Activated CD4-positive, alpha-beta memory T cell treated with anti-CD3 and anti-CD28 coated beads, Interleukin-2, amount 10 ng/mL, durations not matched to agents 7 days and 5 days (primary cell): ENCODE measurements around the gene REEP6. TPM values are rescaled to one million over a fixed set of nuclear protein-coding genes. Genes with fewer than 3 reads are reported as not detected.
"Not testable (repeated sequence)": the region's sequence is repeated elsewhere in the genome, so short reads cannot be mapped to it uniquely, and the experiment has no call there.

Experiments
- CTCF ChIA-PET: fragments of 350-600 bp; sonication (Branson Sonifier 250); formaldehyde crosslinking; loops from one replicate; lab custom pipeline; 2021; ENCODE audit warnings: antibody characterized with exemption, inconsistent platforms; lab: Charles Lee
- POLR2A ChIA-PET: fragments of 350-600 bp; sonication (Branson Sonifier 250); formaldehyde crosslinking; loops from one replicate; lab custom pipeline; 2021; ENCODE audit warnings: antibody characterized with exemption; lab: Charles Lee
- DNase-seq: peaks from one replicate; pipeline ENCODE4 v3.0.0-alpha.2; 2020
- H3K27ac Mint-ChIP-seq: one replicate; pipeline ENCODE4 v1.8.0; 2021; ENCODE audit warnings: mild to moderate bottlenecking, mixed read lengths
- H3K27me3 Mint-ChIP-seq: one replicate; pipeline ENCODE4 v1.8.0; 2021; ENCODE audit warnings: mixed read lengths
- H3K36me3 Mint-ChIP-seq: one replicate; pipeline ENCODE4 v1.8.0; 2021; ENCODE audit warnings: low read depth, mixed read lengths
- H3K4me1 Mint-ChIP-seq: one replicate; pipeline ENCODE4 v1.8.0; 2021; ENCODE audit warnings: mixed read lengths
- H3K4me3 Mint-ChIP-seq: one replicate; pipeline ENCODE4 v1.8.0; 2021; ENCODE audit warnings: mild to moderate bottlenecking, mixed read lengths
- H3K9me3 Mint-ChIP-seq: one replicate; pipeline ENCODE4 v1.8.0; 2021; ENCODE audit warnings: mixed read lengths
- total RNA-seq, 2 experiments: library from RNA; stranded (reverse); gene quantifications; one replicate each; pipeline ENCODE4 v1.2.3, GENCODE V29; 2021

The REEP6 gene
- total RNA-seq, 2 experiments from 2014 or later = 1.1 to 1.6 TPM

DNA sequence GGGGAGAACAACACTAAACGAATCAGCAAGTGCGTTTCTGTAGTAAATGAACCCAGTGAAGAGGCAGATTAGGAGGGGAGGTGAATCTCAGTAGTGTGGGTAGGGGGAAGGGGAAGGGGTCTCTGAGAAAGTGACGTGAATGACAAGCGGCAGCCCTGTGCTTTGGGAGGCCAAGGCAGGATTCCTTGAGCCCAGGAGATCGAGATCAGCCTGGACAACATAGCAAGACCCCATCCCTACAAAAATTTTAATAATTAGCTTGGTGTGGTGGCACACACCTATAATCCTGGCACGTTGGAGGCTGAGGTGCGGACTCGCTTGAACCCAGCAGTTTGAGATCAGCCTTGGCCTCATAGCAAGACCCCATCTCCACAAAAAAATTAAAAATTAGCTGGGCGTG, 41.0 kb downstream of the REEP6 start:
- DNase-seq = no peak
- Mint-ChIP-seq H3K27me3 (no peaks in the 10 kb centered on the region), H3K27ac (no peak overlapping the region), H3K4me1 (no peaks in the 10 kb centered on the region), H3K9me3 (no peaks in the 10 kb centered on the region), H3K4me3 (no peak overlapping the region), H3K36me3 (no peaks in the 10 kb centered on the region)
- ChIA-PET POLR2A (no interaction called here), CTCF (no interaction called here)

DNA sequence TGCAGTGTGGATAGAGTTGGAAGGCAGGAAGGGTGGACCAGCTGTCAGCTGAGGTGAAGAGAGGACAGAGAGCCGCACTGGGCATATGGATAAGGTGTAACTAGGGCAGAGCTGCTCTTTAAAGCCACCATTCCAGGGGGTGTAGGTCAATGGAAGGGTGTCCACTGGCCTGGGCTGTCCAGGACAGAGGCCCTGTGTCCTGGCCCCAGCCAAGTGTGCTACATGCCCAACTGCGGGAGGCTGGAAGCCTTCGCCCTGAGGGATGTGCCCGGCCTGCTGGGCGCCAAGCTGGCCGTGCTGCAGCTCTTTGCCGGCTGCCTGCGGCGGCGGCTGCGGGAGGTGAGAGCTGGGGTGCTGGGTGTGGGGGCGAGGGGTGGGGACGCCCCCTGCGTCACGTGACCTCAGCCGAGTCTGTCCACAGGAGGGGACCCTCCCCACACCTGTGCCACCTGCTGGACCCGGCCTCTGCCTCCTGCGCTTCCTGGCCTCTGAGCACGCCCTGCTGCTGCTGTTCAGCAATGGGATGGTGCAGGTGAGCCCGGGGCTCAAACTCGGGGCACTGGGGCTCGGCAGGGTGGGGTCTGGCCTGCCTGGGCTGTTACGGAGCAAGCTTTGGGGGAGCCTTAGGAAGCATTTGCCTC, 42.6 kb downstream of the REEP6 start:
- H3K27ac Mint-ChIP-seq = no peak overlapping the region
- no peaks in the 10 kb centered on the region for H3K9me3 Mint-ChIP-seq
- H3K27me3 Mint-ChIP-seq = no peaks in the 10 kb centered on the region
- no peaks in the 10 kb centered on the region for H3K36me3 Mint-ChIP-seq
- no peak for DNase-seq
- CTCF ChIA-PET = no interaction called here
- POLR2A ChIA-PET = no interaction called here
- no peak overlapping the region for H3K4me3 Mint-ChIP-seq
- H3K4me1 Mint-ChIP-seq = no peaks in the 10 kb centered on the region

DNA sequence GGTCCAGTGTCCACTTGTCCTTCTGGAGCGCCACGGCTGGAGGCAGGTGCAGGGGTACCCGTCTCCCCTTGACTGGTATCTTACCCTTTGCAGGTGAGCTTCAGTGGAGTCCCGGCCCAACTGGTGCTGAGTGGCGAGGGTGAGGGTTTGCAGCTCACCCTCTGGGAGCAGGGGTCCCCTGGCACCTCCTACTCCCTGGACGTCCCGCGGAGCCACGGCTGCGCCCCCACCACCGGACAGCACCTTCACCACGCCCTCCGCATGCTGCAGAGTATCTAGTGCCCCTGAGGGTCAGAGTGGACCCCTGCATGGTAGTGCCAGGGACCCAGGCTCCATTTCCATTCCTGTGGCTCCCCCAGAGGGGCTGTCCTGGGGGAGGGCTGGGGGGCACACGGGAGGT, 44.0 kb downstream of the REEP6 start:
- Mint-ChIP-seq H3K4me1 (no peaks in the 10 kb centered on the region), H3K9me3 (no peaks in the 10 kb centered on the region), H3K27me3 (no peaks in the 10 kb centered on the region), H3K36me3 (no peaks in the 10 kb centered on the region), H3K27ac (no peak overlapping the region), H3K4me3 (no peak overlapping the region)
- ChIA-PET CTCF (no interaction called here), POLR2A (no interaction called here)
- DNase-seq = no peak

DNA sequence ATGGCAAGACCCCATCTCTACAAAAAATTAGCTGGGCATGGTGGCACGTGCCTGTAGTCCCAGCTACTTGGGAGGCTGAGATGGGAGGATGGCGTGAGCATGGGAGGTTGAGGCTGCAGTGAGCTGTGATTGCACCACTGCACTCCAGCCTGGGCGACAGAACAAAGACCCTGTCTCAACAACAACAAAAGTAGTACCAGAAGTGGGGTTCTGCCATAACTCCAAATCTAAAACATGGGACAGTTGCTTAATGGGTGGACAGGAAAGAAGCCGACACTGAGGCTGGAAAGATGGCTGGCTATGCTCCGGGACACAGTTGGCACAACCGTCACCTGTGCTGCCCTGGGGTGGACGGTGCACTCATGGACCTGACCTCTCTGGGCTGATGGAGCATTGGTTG, 44.7 kb downstream of the REEP6 start:
- H3K4me3 Mint-ChIP-seq, H3K4me1 Mint-ChIP-seq, POLR2A ChIA-PET, DNase-seq, H3K9me3 Mint-ChIP-seq, H3K27me3 Mint-ChIP-seq, CTCF ChIA-PET, H3K36me3 Mint-ChIP-seq, H3K27ac Mint-ChIP-seq: not testable (repeated sequence)

DNA sequence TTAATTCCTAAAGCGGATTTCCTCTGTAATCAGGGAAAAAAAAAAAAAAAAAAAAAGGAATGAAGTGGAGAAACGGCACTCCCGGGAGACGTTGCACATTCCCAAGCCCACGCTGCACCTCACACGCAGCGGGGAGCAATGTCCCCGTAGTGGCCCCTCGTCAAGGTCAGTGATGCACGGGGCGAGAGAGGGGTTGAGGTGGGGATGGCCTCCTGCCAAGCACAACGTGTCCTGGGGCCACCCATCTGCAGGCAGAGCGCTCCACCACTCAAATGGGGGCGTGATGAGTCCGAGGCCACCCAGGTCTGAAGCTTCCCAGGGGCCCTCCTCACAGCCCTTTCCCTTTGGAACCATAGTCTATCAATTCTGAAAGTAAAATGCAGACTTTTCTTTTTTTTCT, 48.0 kb downstream of the REEP6 start:
- Mint-ChIP-seq H3K27me3 (peaks cover 13% of the 10 kb centered on the region), H3K4me3 (no peak overlapping the region), H3K4me1 (no peaks in the 10 kb centered on the region), H3K9me3 (no peaks in the 10 kb centered on the region), H3K27ac (no peak overlapping the region), H3K36me3 (no peaks in the 10 kb centered on the region)
- ChIA-PET CTCF (no interaction called here), POLR2A (no interaction called here)
- no peak for DNase-seq

DNA sequence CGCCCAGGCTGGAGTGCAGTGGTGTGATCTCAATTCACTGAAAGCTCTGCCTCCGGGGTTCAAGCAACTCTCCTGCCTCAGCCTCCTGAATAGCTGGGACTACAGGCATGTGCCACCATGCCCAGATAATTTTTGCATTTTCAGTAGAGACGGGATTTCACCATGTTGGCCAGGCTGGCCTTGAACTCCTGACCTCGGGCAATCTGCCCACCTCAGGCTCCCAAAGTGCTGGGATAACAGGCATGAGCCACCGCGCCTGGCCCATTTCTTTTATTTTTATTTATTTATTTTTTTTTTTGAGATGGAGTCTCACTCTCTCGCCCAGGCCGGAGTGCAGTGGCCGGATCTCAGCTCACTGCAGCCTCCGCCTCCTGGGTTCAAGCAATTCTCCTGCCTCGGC, 48.8 kb downstream of the REEP6 start:
- CTCF ChIA-PET = interaction anchor here (0.9 kb wide), 1 partner anchor 25 kb away, joined by 3 read pairs; no protein-coding TSS in a partner anchor
- H3K36me3 Mint-ChIP-seq, POLR2A ChIA-PET, H3K9me3 Mint-ChIP-seq, DNase-seq, H3K27ac Mint-ChIP-seq, H3K4me3 Mint-ChIP-seq, H3K4me1 Mint-ChIP-seq: not testable (repeated sequence)
- H3K27me3 Mint-ChIP-seq = peaks cover 13% of the 10 kb centered on the region

DNA sequence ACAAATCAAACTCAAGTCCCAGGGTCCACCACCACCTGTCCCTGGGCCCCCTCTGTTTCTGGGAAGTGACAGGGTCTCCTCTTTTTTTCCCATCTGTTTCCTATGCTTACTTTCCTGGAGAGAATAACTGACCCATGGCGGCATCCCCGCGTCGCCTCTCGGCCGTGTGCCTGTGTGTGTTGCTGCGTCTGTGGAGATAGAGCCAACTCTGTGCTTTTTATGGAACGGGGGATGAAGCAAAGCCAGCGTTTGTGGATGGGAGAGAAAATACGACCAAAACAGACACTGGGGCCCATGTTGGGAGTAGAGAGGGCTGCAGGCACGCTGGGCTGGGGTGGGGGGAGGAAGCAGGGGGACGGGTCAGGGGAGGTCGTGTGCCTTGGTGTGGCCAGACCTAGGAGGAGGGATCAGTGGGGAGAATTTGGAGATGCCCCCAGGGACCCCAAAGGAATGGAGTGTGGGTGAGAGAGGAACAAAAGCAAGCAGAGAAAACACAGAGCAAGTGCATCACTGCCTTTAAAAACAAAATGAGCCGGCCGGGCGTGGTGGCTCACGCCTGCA, 49.5 kb downstream of the REEP6 start:
- POLR2A ChIA-PET = no interaction called here
- CTCF ChIA-PET = interaction anchor here (0.9 kb wide), 1 partner anchor 26 kb away, joined by 3 read pairs; no protein-coding TSS in a partner anchor
- no peak overlapping the region for H3K27ac Mint-ChIP-seq
- no peak for DNase-seq
- no peaks in the 10 kb centered on the region for H3K36me3 Mint-ChIP-seq
- H3K4me3 Mint-ChIP-seq = no peak overlapping the region
- H3K4me1 Mint-ChIP-seq = no peaks in the 10 kb centered on the region
- peaks cover 13% of the 10 kb centered on the region for H3K27me3 Mint-ChIP-seq
- H3K9me3 Mint-ChIP-seq = no peaks in the 10 kb centered on the region

Other genes starting within 250 kb of the REEP6 start
- gene ATP5F1D, start 249.4 kb upstream of the REEP6 start, total RNA-seq = 100 to 1,000 TPM; 171 to 173 TPM
- gene MIDN, start 242.6 kb upstream of the REEP6 start, total RNA-seq = 10 to 100 TPM; 86.2 to 88.6 TPM
- 100 to 1,000 TPM; 203 to 204 TPM for gene CIRBP, start 221.8 kb upstream of the REEP6 start, total RNA-seq
- 10 to 100 TPM; 45.9 to 50.1 TPM for gene FAM174C, start 215.7 kb upstream of the REEP6 start, total RNA-seq
- gene EFNA2, start 205.3 kb upstream of the REEP6 start, total RNA-seq = not detected
- gene NDUFS7, start 107.3 kb upstream of the REEP6 start, total RNA-seq = 100 to 1,000 TPM; 107 to 109 TPM
- 10 to 100 TPM; 13.2 to 13.8 TPM for gene GAMT, start 89.6 kb upstream of the REEP6 start, total RNA-seq
- 100 to 1,000 TPM; 194 to 218 TPM for gene DAZAP1, start 83.6 kb upstream of the REEP6 start, total RNA-seq
- 1,000 to 10,000 TPM; 1,378 to 1,409 TPM for gene RPS15, start 52.8 kb upstream of the REEP6 start, total RNA-seq
- under 1 TPM in 1 of 2 experiments, not detected in 1; 0.03 TPM for gene APC2, start 41.1 kb upstream of the REEP6 start, total RNA-seq
- gene C19orf25, start 12.0 kb upstream of the REEP6 start, total RNA-seq = 10 to 100 TPM; 38.4 to 38.5 TPM
- 1 to 10 TPM; 2.5 to 3.6 TPM for gene PCSK4, start 831 bp upstream of the REEP6 start, total RNA-seq
- 1 to 10 TPM; 2.9 to 3.5 TPM for gene ADAMTSL5, start 21.8 kb downstream of the REEP6 start, total RNA-seq
- not detected for gene PLK5, start 32.9 kb downstream of the REEP6 start, total RNA-seq
- gene MEX3D, start 77.1 kb downstream of the REEP6 start, total RNA-seq = 1 to 10 TPM; 7.6 to 8.4 TPM
- 10 to 100 TPM; 63.6 to 66.8 TPM for gene MBD3, start 101.7 kb downstream of the REEP6 start, total RNA-seq
- gene UQCR11, start 114.3 kb downstream of the REEP6 start, total RNA-seq = 100 to 1,000 TPM; 177 to 191 TPM
- 10 to 100 TPM; 67.3 to 71.2 TPM for gene TCF3, start 161.4 kb downstream of the REEP6 start, total RNA-seq